IMR-90 (cell line): ENCODE results near the gene ERG28. TPM values are rescaled to one million over a fixed set of nuclear protein-coding genes. Genes with fewer than 3 reads are reported as not detected.

ENCODE experiments used
- ATAC-seq: fragments of 200-7000 bp; cut with Tn5 transposase; 2 replicates; pipeline ENCODE4 v1.9.1; 2020; ENCODE audit warnings: low read depth, mild to moderate bottlenecking, moderate library complexity
- BruUV-seq: library from RNA; stranded (reverse); fragments of 400-500 nt; replicated peaks from 2 replicates; lab custom pipeline; 2021; lab: Mats Ljungman, UMichigan
- CTCF ChIA-PET: fragments of 300-600 bp; formaldehyde crosslinking; extraction: SDS; loops from one replicate; lab custom pipeline; 2021; ENCODE audit warnings: antibody characterized with exemption; lab: Yijun Ruan, JAX
- POLR2A ChIA-PET: fragments of 300-600 bp; sonication (Branson Sonifier 250); formaldehyde crosslinking; loops from one replicate; lab custom pipeline; 2022; ENCODE audit warnings: antibody characterized with exemption; ENCODE audit not compliant: unreplicated experiment; lab: Charles Lee
- DNase-seq: peaks from one replicate; pipeline ENCODE4 v3.0.0; 2013
- H2AFZ ChIP-seq: replicated peaks from 2 replicates; pipeline ENCODE3; 2013; ENCODE audit warnings: low read length, mild to moderate bottlenecking; ENCODE audit not compliant: poor library complexity
- H2AK5ac ChIP-seq: 2 replicates; pipeline ENCODE4 v1.6.1; 2013; ENCODE audit warnings: low read depth, low read length, inconsistent platforms
- H2AK9ac ChIP-seq: replicated peaks from 2 replicates; pipeline ENCODE3; 2013; ENCODE audit warnings: mild to moderate bottlenecking, low read depth, low read length, moderate library complexity; ENCODE audit not compliant: poor library complexity
- H2BK120ac ChIP-seq: 2 replicates; pipeline ENCODE4 v1.6.1; 2013; ENCODE audit warnings: low read depth, low read length, inconsistent platforms
- H2BK15ac ChIP-seq: 3 replicates; pipeline ENCODE4 v1.6.1; 2013; ENCODE audit warnings: low read depth, low read length, inconsistent platforms
- H2BK20ac ChIP-seq: 2 replicates; pipeline ENCODE4 v1.6.1; 2013; ENCODE audit warnings: low read depth, mild to moderate bottlenecking, inconsistent platforms, low read length, moderate library complexity
- H2BK5ac ChIP-seq: 2 replicates; pipeline ENCODE4 v1.6.1; 2013; ENCODE audit warnings: mild to moderate bottlenecking, low read depth, low read length, inconsistent platforms; ENCODE audit not compliant: poor library complexity, severe bottlenecking
- H3K14ac ChIP-seq: replicated peaks from 2 replicates; pipeline ENCODE4 v1.6.1; 2013; ENCODE audit warnings: low read depth, low read length, inconsistent platforms
- H3K18ac ChIP-seq: 2 replicates; pipeline ENCODE4 v1.6.1; 2013; ENCODE audit warnings: low read depth, low read length, control low read depth
- H3K23ac ChIP-seq: 2 replicates; pipeline ENCODE4 v1.6.1; 2013; ENCODE audit warnings: low read depth, low read length, inconsistent platforms
- H3K27ac ChIP-seq: 2 replicates; pipeline ENCODE4 v1.5.1; 2013; ENCODE audit warnings: mild to moderate bottlenecking, control low read depth, low read length; ENCODE audit not compliant: insufficient read depth
- H3K27me3 ChIP-seq: 2 replicates; pipeline ENCODE4 v1.6.1; 2013; ENCODE audit warnings: low read length; ENCODE audit not compliant: control insufficient read depth, insufficient read depth
- H3K36me3 ChIP-seq: 2 replicates; pipeline ENCODE4 v1.6.1; 2013; ENCODE audit warnings: low read length, mixed read lengths; ENCODE audit not compliant: control insufficient read depth, insufficient read depth
- H3K4ac ChIP-seq: 2 replicates; pipeline ENCODE4 v1.6.1; 2013; ENCODE audit warnings: low read depth, low read length, inconsistent platforms
- H3K4me1 ChIP-seq: 2 replicates; pipeline ENCODE4 v1.6.1; 2013; ENCODE audit warnings: low read length, mixed read lengths; ENCODE audit not compliant: control insufficient read depth, insufficient read depth
- H3K4me2 ChIP-seq: 2 replicates; pipeline ENCODE4 v1.6.1; 2013; ENCODE audit warnings: low read depth, mild to moderate bottlenecking, control low read depth, low read length, moderate library complexity
- H3K4me3 ChIP-seq: 2 replicates; pipeline ENCODE4 v1.5.1; 2013; ENCODE audit warnings: low read depth, mild to moderate bottlenecking, control low read depth, low read length, moderate library complexity; ENCODE audit not compliant: insufficient read depth
- H3K56ac ChIP-seq: 2 replicates; pipeline ENCODE4 v1.6.1; 2013; ENCODE audit warnings: low read length, inconsistent platforms; ENCODE audit not compliant: insufficient read depth; ENCODE audit errors: extremely low read depth
- H3K79me1 ChIP-seq, 2 experiments: 2 replicates each; pipeline ENCODE4 v1.6.1; 2013; ENCODE audit warnings: low read length in 2 of 2, inconsistent platforms in 1 of 2, low read depth in 1 of 2
- H3K9ac ChIP-seq: 2 replicates; pipeline ENCODE4 v1.6.1; 2013; ENCODE audit warnings: low read depth, low read length, control low read depth
- H3K9me1 ChIP-seq: 2 replicates; pipeline ENCODE4 v1.6.1; 2013; ENCODE audit warnings: low read length, inconsistent platforms; ENCODE audit not compliant: insufficient read depth
- H3K9me3 ChIP-seq: 2 replicates; pipeline ENCODE4 v1.6.1; 2013; ENCODE audit warnings: low read length; ENCODE audit not compliant: control insufficient read depth, insufficient read depth
- H4K20me1 ChIP-seq: 2 replicates; pipeline ENCODE4 v1.6.1; 2013; ENCODE audit warnings: low read length, inconsistent platforms; ENCODE audit not compliant: insufficient read depth
- H4K5ac ChIP-seq: 2 replicates; pipeline ENCODE4 v1.6.1; 2013; ENCODE audit warnings: mild to moderate bottlenecking, low read depth, low read length, control low read depth
- H4K8ac ChIP-seq, 2 experiments: 2 replicates each; pipeline ENCODE4 v1.6.1; 2013; ENCODE audit warnings: low read depth in 2 of 2, low read length in 2 of 2, control low read depth in 1 of 2, inconsistent platforms in 1 of 2
- H4K91ac ChIP-seq: 2 replicates; pipeline ENCODE4 v1.6.1; 2013; ENCODE audit warnings: low read depth, low read length, inconsistent platforms; ENCODE audit not compliant: insufficient read depth
- BHLHE40 ChIP-seq: fragments of 150-350 bp; IDR thresholded peaks from 2 replicates; pipeline ENCODE4 v1.6.1; 2016; ENCODE audit warnings: mild to moderate bottlenecking, low read depth, low read length
- CTCF ChIP-seq: conservative IDR thresholded peaks from 2 replicates; pipeline ENCODE4 v1.5.1; 2012; ENCODE audit warnings: mild to moderate bottlenecking, low read depth, low read length, improper control_type of control experiment
- MXI1 ChIP-seq: IDR thresholded peaks from 2 replicates; pipeline ENCODE4 v1.6.1; 2012; ENCODE audit warnings: low read depth, mild to moderate bottlenecking, low read length, moderate library complexity, borderline replicate concordance
- NFE2L2 ChIP-seq: fragments of 150-350 bp; IDR thresholded peaks from 2 replicates; pipeline ENCODE4 v1.6.1; 2016; ENCODE audit warnings: low read depth, mild to moderate bottlenecking, low read length
- RAD21 ChIP-seq: IDR thresholded peaks from 2 replicates; pipeline ENCODE4 v1.6.1; 2012; ENCODE audit warnings: low read length, improper control_type of control experiment
- RCOR1 ChIP-seq: IDR thresholded peaks from 2 replicates; pipeline ENCODE4 v1.6.1; 2012; ENCODE audit warnings: mild to moderate bottlenecking, low read length, improper control_type of control experiment; ENCODE audit not compliant: insufficient replicate concordance
- SMC3 ChIP-seq: fragments of 150-350 bp; IDR thresholded peaks from 2 replicates; pipeline ENCODE4 v1.6.1; 2016; ENCODE audit warnings: low read depth, mild to moderate bottlenecking, antibody characterized with exemption, low read length, moderate library complexity
- WGBS, 2 experiments: methylation state at CpG; one replicate each; pipeline versions ENCODE4 v1.1.5 to v1.1.7; 2013; ENCODE audit warnings: missing lambda C conversion rate in 2 of 2; ENCODE audit not compliant: insufficient read length in 1 of 2; ENCODE audit errors: extremely low coverage in 2 of 2; 5-methylcytosine and 5-hydroxymethylcytosine counted together
- dilution Hi-C: fragments of 300-500 bp; cut with HindIII; formaldehyde crosslinking; loops from one replicate; pipeline ENCODE4 v1.14.3; 2018; ENCODE audit warnings: low sequenced_read_pairs; ENCODE audit not compliant: unreplicated experiment
- in situ Hi-C: fragments of 300-500 bp; cut with MboI; formaldehyde crosslinking; loops from 3 replicates; pipeline ENCODE4 v1.14.3; 2019; ENCODE audit warnings: low sequenced_read_pairs, inconsistent platforms, mixed read lengths
- intact Hi-C: fragments of 100-400 bp; cut with micrococcal nuclease; formaldehyde crosslinking; loops from 2 replicates; pipeline ENCODE4 v1.10.0; 2022
- polyA plus RNA-seq, 3 experiments: library from polyadenylated mRNA; depleted of rRNA; stranded (reverse); fragments of >200 nt; gene quantifications; 2 replicates each; pipeline ENCODE4 v1.2.3, GENCODE V29; 2012; ENCODE audit warnings: low replicate concordance in 1 of 3
- total RNA-seq: library from RNA; depleted of rRNA; stranded (reverse); fragments of >200 nt; gene quantifications from 2 replicates; pipeline ENCODE4 v1.2.3, GENCODE V29; 2012

The ERG28 gene
- total and polyA plus RNA-seq, 2 of the 4 experiments (the other 2 are of a cell fraction): 0.90 to 15.4 TPM

- H4K5ac ChIP-seq: no peak overlapping the region
- H3K27me3 ChIP-seq: no peaks in the 10 kb centered on the region
Measured at GRCh38 chr14:75640876-75641275, 19.8 kb downstream of the ERG28 start.

More at GRCh38 chr14:75640876-75641275, 19.8 kb downstream of the ERG28 start:
- Histone ChIP-seq H3K27ac (no peak overlapping the region), H2AFZ (no peak overlapping the region), H3K4me2 (no peak overlapping the region), H3K79me1 (no peaks in the 10 kb centered on the region; a peak in 1 of 4 replicates), H2BK20ac (no peak overlapping the region), H3K9me3 (no peaks in the 10 kb centered on the region), H4K20me1 (peaks cover under 1% of the 10 kb centered on the region; the same call in 1 of the 2 replicates), H3K56ac (no peak overlapping the region), H3K4ac (no peak overlapping the region), H2AK9ac (no peak overlapping the region), H2BK5ac (no peak overlapping the region), H3K4me1 (peaks cover 8% of the 10 kb centered on the region), H4K91ac (no peak overlapping the region), H3K23ac (no peak overlapping the region), H3K9me1 (peaks cover 8% of the 10 kb centered on the region), H3K4me3 (no peak overlapping the region), H2AK5ac (no peak overlapping the region), H3K36me3 (no peaks in the 10 kb centered on the region), H3K18ac (no peak overlapping the region), H4K8ac (no peak overlapping the region), H3K9ac (no peak overlapping the region), H2BK120ac (no peak overlapping the region), H3K14ac (no peak overlapping the region), H2BK15ac (no peak overlapping the region)
- WGBS, 2 experiments: no CpG with 5 or more reads among the region's 3 CpGs
- no peak for TF ChIP-seq NFE2L2
- no peak for TF ChIP-seq BHLHE40
- no peak for TF ChIP-seq RAD21
- no peak for TF ChIP-seq RCOR1
- no peak for TF ChIP-seq MXI1
- no peak for TF ChIP-seq SMC3
- TF ChIP-seq CTCF: no peak
- ATAC-seq (no peak), DNase-seq (no peak)
- CTCF ChIA-PET: no interaction called here
- dilution Hi-C loops: no loop called here
- in situ Hi-C loops: no loop called here
- POLR2A ChIA-PET: no interaction called here
- no TSS peak for BruUV-seq
- intact Hi-C loops: no loop called here
